ENCODE data around the gene MEGF9.

DNA sequence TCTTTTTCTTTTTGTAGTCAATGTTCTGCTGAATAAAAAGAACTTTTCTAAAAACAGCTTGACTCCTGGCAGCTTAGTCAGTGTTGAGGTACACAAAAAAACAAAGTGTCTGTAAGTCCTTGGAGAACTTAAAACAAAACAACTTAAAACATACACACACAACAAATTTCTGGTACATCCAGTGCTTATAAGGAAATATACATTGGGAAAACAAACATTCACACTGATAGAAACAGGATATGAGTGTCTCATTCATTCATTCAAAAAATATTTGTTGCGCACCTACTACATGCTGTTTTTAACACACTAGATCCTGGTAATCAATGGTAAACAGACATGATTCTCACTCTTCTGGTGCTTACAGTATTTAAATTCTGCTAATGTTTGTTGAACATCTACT is 27.4 kb upstream of the MEGF9 start:
- TF ChIP-seq, protein P1, sequence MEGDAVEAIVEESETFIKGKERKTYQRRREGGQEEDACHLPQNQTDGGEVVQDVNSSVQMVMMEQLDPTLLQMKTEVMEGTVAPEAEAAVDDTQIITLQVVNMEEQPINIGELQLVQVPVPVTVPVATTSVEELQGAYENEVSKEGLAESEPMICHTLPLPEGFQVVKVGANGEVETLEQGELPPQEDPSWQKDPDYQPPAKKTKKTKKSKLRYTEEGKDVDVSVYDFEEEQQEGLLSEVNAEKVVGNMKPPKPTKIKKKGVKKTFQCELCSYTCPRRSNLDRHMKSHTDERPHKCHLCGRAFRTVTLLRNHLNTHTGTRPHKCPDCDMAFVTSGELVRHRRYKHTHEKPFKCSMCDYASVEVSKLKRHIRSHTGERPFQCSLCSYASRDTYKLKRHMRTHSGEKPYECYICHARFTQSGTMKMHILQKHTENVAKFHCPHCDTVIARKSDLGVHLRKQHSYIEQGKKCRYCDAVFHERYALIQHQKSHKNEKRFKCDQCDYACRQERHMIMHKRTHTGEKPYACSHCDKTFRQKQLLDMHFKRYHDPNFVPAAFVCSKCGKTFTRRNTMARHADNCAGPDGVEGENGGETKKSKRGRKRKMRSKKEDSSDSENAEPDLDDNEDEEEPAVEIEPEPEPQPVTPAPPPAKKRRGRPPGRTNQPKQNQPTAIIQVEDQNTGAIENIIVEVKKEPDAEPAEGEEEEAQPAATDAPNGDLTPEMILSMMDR (IDR thresholded peaks at IDR 0.05) = no peak
- TF ChIP-seq, protein P2, sequence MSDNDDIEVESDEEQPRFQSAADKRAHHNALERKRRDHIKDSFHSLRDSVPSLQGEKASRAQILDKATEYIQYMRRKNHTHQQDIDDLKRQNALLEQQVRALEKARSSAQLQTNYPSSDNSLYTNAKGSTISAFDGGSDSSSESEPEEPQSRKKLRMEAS (IDR thresholded peaks at IDR 0.05; ENCODE audit: low read depth) = no peak
- TF ChIP-seq GABPA (IDR thresholded peaks at IDR 0.05; ENCODE audit: low read depth) (no peak), NFIC (IDR thresholded peaks at IDR 0.05; ENCODE audit: borderline replicate concordance) (no peak), POLR2AphosphoS5 (IDR thresholded peaks at IDR 0.05; ENCODE audit: low read depth, low read length) (no peak), YY1 (IDR thresholded peaks at IDR 0.05; ENCODE audit: low read depth) (no peak), RAD21 (IDR thresholded peaks at IDR 0.05; ENCODE audit: low read length) (no peak), EP300 (IDR thresholded peaks at IDR 0.05; ENCODE audit: borderline replicate concordance in 1 of 2, low read depth in 1 of 2, low read length in 1 of 2) (no peak), RFX5 (IDR thresholded peaks at IDR 0.05; ENCODE audit: low read length) (no peak), TCF12 (IDR thresholded peaks at IDR 0.05) (no peak)
- TF ChIP-seq, protein P3, sequence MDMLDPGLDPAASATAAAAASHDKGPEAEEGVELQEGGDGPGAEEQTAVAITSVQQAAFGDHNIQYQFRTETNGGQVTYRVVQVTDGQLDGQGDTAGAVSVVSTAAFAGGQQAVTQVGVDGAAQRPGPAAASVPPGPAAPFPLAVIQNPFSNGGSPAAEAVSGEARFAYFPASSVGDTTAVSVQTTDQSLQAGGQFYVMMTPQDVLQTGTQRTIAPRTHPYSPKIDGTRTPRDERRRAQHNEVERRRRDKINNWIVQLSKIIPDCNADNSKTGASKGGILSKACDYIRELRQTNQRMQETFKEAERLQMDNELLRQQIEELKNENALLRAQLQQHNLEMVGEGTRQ (IDR thresholded peaks at IDR 0.05; ENCODE audit: borderline replicate concordance, low read depth, low read length) = no peak

Data from SK-N-SH (cell line).